Measurements from ENCODE around the gene HSF2BP. TPM values are rescaled to one million over a fixed set of nuclear protein-coding genes. Genes with fewer than 3 reads are reported as not detected.

HSF2BP gene
- total RNA-seq, 1 experiment from 2014 or later, result 4.6 TPM

GRCh38 chr21:43593078-43593477 lies 66.2 kb downstream of the HSF2BP start:
- H3K4me3 ChIP-seq, result no peak overlapping the region
- H2AFZ ChIP-seq, result no peak overlapping the region
- no peaks in the 10 kb centered on the region for H4K20me1 ChIP-seq (ENCODE audit: insufficient read depth)
- BruUV-seq (replicated peaks), result no TSS peak
- intact Hi-C loops (cut with micrococcal nuclease; ENCODE audit: unreplicated experiment), result no loop called here
- no peaks in the 10 kb centered on the region for H3K9me2 ChIP-seq (ENCODE audit: insufficient read depth)
- ChIA-PET POLR2A (ENCODE audit: unreplicated experiment) (no interaction called here), CTCF (no interaction called here)
- H3K4me1 ChIP-seq (replicated peaks; ENCODE audit: insufficient read depth), result peaks cover 44% of the 10 kb centered on the region
- H3K27ac ChIP-seq, result no peak overlapping the region
- H3F3A ChIP-seq (ENCODE audit: insufficient read depth, low read depth), result peaks cover 18% of the 10 kb centered on the region
- H3K9me3 ChIP-seq (ENCODE audit: insufficient read depth, low read depth), result no peaks in the 10 kb centered on the region
- H3K79me2 ChIP-seq (ENCODE audit: low read depth), result no peaks in the 10 kb centered on the region
- no peak overlapping the region for H3K4me2 ChIP-seq
- DNase-seq, result no peak
- no peaks in the 10 kb centered on the region for H3K36me3 ChIP-seq (ENCODE audit: low read depth)
- no peaks in the 10 kb centered on the region for H3K27me3 ChIP-seq (ENCODE audit: insufficient read depth, low read depth)
- TF ChIP-seq EZH2 (IDR thresholded peaks at IDR 0.05; ENCODE audit: low read depth), result no peak
- no peak for TF ChIP-seq CTCF (conservative IDR thresholded peaks at IDR 0.05)

GRCh38 chr21:43591571-43591970 lies 67.7 kb downstream of the HSF2BP start:
- no peaks in the 10 kb centered on the region for H3K36me3 ChIP-seq (ENCODE audit: low read depth)
- DNase-seq, result no peak
- no peak overlapping the region for H2AFZ ChIP-seq
- ChIA-PET POLR2A (ENCODE audit: unreplicated experiment) (interaction anchor here (0.6 kb wide), 1 partner anchor 15 kb away, joined by 8 read pairs; no protein-coding TSS in a partner anchor), CTCF (no interaction called here)
- H3K9me3 ChIP-seq (ENCODE audit: insufficient read depth, low read depth), result no peaks in the 10 kb centered on the region
- intact Hi-C loops (cut with micrococcal nuclease; ENCODE audit: unreplicated experiment), result no loop called here
- no peaks in the 10 kb centered on the region for H3K27me3 ChIP-seq (ENCODE audit: insufficient read depth, low read depth)
- H3K4me3 ChIP-seq, result no peak overlapping the region
- H3K79me2 ChIP-seq (ENCODE audit: low read depth), result no peaks in the 10 kb centered on the region
- no peaks in the 10 kb centered on the region for H4K20me1 ChIP-seq (ENCODE audit: insufficient read depth)
- TF ChIP-seq CTCF (conservative IDR thresholded peaks at IDR 0.05) (no peak), EZH2 (IDR thresholded peaks at IDR 0.05; ENCODE audit: low read depth) (no peak)
- H3K9me2 ChIP-seq (ENCODE audit: insufficient read depth), result no peaks in the 10 kb centered on the region
- H3K27ac ChIP-seq, result peak overlapping the region; percentile 57
- H3K4me1 ChIP-seq (replicated peaks; ENCODE audit: insufficient read depth), result peaks cover 44% of the 10 kb centered on the region
- H3K4me2 ChIP-seq, result peak overlapping the region; percentile 44
- H3F3A ChIP-seq (ENCODE audit: insufficient read depth, low read depth), result peaks cover 20% of the 10 kb centered on the region
- BruUV-seq (replicated peaks), result no TSS peak

GRCh38 chr21:43590194-43590593 lies 69.1 kb downstream of the HSF2BP start:
- Histone ChIP-seq H3K4me1 (replicated peaks; ENCODE audit: insufficient read depth) (peaks cover 46% of the 10 kb centered on the region), H3K4me2 (no peak overlapping the region), H2AFZ (no peak overlapping the region), H3K27ac (no peak overlapping the region), H3K9me3 (ENCODE audit: insufficient read depth, low read depth) (no peaks in the 10 kb centered on the region), H3K79me2 (ENCODE audit: low read depth) (no peaks in the 10 kb centered on the region), H3K9me2 (ENCODE audit: insufficient read depth) (no peaks in the 10 kb centered on the region), H3K27me3 (ENCODE audit: insufficient read depth, low read depth) (no peaks in the 10 kb centered on the region), H3K4me3 (no peak overlapping the region), H3F3A (ENCODE audit: insufficient read depth, low read depth) (peaks cover 26% of the 10 kb centered on the region), H3K36me3 (ENCODE audit: low read depth) (no peaks in the 10 kb centered on the region), H4K20me1 (ENCODE audit: insufficient read depth) (no peaks in the 10 kb centered on the region)
- TF ChIP-seq CTCF (conservative IDR thresholded peaks at IDR 0.05), result no peak
- no peak for TF ChIP-seq EZH2 (IDR thresholded peaks at IDR 0.05; ENCODE audit: low read depth)
- CTCF ChIA-PET, result no interaction called here
- intact Hi-C loops (cut with micrococcal nuclease; ENCODE audit: unreplicated experiment), result no loop called here
- BruUV-seq (replicated peaks), result no TSS peak
- POLR2A ChIA-PET (ENCODE audit: unreplicated experiment), result interaction anchor here (0.6 kb wide), 1 partner anchor 35 kb away, joined by 10 read pairs; no protein-coding TSS in a partner anchor
- no peak for DNase-seq

All from PC-9 (cell line).